ENCODE measurements around the gene GLO1. TPM values are rescaled to one million over a fixed set of nuclear protein-coding genes. Genes with fewer than 3 reads are reported as not detected.
A peak's percentile ranks its signal among the peaks of the same experiment; 100 is the strongest.

GLO1 gene
- polyA plus RNA-seq (2013, experiment 1 of 2; ENCODE audit: insufficient read length): 138 TPM
- 90.1 TPM for polyA plus RNA-seq (2013, experiment 2 of 2; ENCODE audit: insufficient read length)

DNA sequence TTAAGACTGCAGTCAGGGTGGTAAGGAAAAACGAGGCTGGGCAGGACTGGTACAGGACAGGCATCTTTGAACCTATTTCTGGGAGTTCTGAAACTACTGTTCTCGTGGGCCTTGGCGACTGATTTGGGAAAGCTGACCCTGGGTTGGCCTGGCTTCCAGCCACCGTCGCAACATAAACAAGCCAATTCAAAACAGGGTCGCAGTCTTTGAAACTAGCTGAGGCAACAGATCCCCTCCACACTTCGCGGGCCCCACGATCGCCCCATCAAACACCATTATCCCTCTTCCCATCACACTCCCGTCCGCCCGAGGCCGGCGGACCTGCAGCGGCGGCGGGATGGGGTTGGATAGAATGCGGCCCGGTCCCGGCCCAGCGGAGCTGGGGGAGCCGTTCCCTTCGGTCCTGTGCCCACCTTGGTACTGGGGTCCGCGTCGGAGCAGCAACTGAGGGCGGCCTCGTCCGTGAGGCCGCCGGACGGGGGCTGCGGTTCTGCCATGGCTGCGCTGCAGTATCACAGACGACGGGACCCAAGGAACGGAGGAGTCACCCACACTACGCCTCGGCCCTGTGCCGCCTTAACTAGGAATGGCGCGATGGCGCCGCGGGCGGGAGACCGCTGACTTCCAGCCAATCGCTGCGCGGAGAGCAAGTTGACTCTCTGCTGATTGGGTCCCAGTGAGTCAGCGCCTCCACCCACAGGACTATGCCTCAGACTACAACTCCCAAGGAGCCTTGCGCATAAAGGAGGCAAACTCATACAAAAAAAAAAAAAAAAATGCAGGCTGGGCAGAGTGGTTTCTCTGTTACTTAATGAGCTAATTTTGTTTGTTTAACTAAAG is at the start of gene GLO1:
Gene GLO1, minus strand, starts transcription at position 588 of the 840 bp plus-strand sequence. Its CDS starts 91 bp downstream, at position 497.
- peak; percentile 99 for DNase-seq

DNA sequence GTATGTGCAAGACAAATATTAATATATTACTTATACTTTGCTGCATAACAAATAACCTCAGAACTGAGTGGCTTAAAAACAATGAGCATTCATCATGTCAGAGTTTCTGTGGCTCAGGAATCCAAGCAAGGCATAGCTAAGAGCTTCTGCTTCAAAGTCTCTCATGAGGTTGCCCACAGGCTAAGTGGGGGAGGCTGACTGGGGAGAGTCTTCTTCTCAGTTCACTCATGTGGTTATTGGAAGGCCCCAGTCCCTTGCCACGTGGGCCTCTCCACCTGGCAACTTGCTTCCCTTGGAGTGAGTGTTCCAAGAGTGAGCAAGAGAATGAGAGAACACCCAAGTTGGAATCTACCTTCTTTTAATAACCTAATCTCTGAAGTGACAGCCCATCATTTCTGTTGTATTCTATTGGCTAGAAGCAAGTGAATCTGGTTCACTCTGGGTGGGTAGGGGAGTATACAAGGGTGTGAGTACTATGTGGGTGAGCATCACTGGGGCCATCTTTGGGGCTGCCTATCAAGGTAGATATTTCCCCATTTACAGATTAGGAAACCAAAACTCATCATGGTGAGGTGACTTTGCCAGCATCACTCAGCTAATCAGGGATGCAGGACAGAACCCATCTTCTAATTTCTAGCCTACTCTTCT is 48.1 kb upstream of the GLO1 start:
- DNase-seq: peak; percentile 4

DNA sequence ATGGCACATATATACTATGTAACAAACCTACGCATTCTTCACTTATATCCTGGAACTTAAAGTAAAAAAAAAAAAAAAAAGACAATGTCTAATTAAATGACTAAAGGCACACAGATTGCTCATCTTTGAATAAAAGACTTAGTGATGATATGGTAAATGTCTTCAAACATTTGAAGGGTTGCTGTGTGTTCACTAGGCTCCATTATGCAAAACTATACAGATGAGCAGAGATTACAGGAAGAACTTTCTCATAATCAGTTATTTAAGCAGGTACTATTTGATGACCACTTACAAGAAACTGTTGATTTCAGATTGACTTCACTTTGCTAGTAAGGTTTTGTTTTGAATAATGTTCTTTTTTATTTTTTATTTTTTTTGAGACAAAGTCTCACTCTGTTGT is 46.5 kb upstream of the GLO1 start:
- no peak for DNase-seq

DNA sequence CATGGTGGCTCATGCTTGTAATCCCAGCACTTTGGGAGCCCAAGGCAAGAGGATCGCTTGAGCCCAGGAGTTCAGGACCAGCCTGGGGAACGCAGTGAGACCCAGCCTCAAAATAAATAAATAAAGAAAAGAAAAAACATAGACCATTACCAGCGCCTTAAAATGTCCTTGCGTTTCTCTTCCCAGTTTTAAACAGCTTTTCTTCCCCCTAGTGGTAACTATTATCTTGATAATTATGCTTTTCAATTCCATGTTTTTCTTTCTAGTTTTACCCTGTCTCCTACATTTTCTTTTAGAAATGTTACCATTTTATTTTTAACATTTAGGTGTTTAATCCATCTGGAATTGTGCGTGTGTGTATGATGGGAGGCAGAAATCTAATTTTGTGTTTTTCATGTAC is 36.6 kb upstream of the GLO1 start:
- DNase-seq: no peak

DNA sequence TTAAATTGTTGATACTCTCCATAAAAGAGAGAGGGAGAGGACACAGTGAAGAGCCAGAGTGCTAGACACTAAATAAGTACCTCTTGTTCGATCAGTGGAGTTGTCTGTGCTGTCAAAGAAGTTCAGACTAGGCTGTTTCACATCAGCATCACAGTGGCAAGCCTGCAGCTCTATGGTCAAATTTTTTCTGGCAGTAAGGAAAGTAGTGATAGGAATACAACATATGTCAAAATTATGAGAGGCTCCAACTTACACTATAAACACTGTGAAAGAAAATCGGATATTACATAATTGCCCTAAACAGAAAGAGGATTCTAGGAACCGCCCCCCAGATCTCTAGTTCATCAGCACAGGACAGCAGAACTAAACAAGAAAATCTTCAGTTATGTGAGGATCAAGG is 35.3 kb upstream of the GLO1 start:
- no peak for DNase-seq

DNA sequence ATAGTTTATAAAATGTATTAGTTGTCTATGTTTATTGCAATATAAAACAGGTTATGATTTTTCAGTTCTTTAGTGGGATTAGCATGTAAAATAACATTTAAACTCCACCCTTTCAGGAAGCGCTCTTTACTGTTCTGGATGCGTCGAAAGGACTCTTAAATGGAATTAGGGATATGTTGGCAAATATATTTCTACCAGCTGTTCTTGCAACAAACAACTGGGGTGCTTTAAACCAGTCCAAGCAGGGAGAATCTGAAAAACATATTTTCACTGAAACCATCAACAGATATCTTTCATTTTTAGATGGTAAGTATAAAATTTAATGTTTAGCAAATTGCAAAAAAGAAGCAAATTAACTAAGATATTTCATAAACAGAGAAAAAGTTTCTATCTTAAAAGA is 34.0 kb upstream of the GLO1 start:
- no peak for DNase-seq

DNA sequence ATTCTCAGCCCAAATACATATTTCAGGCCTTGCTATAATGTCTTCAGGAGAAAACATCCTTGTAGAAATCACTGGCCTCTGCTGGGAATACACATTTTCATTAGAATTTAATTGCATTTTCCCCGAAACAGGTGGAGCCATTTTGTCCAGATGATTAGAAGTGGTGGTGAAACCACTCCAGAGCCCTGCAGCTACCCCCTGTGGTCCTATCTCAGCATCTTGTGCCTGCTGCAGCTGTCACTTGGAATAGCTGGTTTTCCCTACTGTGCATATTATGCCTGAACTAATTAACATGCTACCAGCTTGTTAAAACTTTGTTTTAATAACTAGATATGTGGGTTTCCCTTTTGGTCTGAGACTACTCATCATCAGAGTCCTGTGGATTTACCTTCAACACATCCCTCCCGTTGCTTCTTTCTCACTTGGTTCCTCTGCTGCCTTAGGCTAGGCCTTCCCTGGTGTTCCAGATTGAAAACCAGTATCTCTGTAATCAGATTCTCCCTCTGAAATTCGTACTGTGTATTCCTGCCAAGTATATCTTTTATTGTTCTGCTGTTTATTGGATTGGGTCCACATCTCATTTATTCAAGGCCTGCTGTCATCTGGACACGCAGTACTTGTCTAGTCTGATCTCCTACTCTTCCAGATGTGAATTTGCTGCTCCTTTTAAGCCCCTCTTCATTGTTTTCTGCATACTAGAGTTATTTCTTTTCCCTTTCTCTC is 27.4 kb upstream of the GLO1 start:
- DNase-seq: no peak

DNA sequence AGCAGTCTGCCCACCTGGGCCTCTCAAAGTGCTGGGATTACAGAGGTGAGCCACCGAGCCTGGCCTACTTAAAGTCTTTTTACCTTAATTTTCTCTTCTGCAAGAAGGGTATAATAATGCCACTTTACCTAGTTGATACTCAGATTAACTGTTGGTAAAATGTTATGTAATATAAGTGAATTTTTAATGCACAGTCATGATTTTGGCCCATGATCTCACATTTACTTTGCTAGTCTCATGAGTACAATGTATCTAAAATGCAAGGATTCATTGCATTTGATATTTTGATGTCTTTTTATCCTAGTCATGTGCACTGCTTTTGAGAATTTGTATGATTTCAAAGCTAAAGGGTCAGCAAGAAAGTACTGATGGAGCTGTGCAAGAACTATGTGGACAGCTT is 25.3 kb upstream of the GLO1 start:
- no peak for DNase-seq

DNA sequence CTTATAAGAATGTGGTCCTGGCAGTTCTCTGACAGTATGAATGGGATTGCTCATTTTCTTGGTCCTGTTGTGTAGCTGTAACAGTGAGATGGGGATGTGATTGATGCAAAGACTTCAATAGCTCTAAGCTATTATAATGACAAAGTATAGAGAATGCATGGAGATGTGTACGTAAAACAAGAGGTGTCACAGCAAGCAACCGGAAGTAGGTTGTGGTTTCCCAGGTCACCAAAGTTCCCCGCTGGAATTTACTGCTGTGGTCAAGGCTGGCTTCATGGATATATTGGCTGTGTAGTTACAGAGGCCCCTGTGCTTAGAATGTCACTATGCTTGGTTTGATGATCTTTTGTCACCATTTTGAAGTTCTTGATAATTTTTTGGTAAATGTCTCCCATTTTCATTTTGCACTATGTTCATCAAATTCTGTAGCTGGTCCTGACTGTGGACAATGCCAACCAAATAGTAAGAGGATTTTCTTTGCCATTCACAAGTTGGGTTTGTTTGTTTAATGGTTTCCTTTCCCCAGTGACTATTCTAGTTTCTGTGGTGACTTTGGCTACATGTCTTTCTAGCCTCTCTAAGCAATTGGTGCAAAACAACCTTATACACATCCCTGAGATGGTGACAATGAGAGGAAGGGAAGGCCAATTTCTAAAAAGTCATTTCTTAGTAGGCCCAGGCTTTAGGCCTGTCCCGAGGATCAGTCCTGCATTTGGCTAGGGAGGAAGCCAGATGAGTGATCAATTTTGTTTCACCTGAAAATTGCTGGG is 22.7 kb upstream of the GLO1 start:
- no peak for DNase-seq

DNA sequence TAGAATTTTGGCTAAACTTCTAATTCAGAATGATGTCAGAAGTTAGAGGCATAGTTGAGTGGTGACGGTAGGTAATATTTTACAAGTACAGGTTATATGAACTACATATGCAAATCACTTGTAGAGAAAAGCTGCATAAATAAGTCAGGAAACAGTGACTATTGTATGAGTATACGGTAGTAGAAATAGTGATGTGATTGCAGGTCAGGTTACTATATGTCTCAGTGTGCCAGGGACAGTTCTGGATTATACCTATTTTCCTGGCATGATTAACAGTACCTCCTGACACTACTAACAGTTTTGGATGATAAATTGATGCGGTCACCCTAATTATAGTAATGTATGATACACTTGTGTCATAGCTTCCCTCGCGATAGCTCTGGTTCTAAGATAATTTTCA is 21.4 kb upstream of the GLO1 start:
- no peak for DNase-seq

DNA sequence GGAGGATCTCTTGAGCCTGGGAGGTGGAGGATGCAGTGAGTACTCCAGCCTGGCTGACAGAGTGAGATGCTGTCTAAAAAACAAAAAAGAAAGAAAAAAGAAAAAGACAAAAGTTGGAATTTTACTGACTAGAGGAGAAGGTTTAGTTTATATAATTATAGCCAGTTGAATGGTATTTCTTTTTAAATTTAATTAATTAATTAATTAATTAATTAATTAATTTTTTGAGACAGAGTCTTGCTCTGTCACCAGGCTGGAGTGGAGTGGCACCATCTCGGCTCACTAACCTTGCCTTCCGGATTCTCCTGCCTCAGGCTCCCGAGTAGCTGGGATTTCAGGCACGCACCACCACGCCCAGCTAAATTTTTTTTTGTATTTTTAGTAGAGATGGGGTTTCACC is 20.8 kb upstream of the GLO1 start:
- DNase-seq: no peak

DNA sequence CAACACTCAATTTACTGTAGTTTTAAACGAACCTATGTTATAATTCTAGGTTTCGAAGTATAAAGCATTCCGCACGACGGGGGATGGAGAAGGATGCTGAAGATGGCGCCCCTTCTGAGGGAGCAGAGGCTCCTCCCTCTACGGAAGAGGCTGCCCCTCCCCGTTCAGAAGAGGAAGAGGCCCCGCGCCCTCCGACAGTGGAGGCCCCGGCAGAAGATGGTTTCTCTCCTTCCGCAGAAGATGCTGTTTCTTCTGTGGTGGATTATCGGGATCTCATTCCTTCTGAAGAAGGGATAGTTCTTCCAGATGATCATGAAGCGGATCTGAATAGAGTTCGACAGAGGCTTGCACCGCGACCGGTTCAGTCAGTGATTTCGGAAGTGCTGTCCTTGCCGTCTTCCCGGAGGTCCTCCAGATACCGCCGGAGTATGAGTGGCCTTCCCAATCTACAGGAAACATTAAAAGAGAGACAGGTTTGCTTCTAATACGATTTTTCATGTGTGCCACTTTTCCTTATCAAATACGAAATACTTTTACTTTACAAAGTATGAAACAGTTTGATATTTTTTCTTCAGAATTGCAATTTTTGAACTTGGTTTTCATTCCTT is 19.9 kb upstream of the GLO1 start:
- DNase-seq: no peak

DNA sequence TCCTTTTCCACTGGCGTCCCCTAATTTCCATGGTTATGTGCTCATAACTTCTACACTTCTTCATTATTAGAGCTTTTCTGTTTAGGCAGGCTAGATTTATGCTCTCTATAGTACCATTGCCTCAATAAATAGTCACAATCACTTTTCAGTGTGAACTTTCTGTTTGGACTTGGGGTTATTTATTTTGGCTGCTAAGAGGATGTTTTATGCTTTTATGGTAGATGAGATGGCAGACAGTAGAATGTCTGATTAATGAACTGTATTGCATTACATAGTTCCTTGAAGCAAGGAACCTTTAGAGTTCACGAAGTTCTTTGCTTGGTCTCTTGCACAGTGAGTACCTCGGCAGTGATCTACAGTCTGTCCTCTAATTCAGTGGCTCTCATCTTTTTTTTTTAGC is 19.1 kb upstream of the GLO1 start:
- DNase-seq: no peak

DNA sequence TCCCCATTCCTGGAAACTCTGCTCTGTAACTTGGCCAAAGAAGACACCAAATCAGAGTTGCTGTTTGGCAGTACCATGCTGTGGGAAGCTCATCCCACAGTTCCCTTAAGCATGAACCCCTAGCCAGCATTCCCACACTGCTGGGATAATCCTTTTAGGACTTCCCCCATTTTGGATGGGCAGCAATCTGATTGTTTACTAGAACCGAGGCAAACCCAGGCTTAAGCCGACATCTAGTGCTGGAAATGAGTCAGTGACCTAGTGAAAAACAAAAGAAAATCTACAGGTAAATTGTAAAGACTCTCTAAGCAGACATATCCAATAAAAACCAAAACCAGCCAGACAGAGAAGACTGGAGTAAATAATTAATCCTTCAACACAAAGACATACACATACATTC is 17.4 kb upstream of the GLO1 start:
- DNase-seq: no peak

DNA sequence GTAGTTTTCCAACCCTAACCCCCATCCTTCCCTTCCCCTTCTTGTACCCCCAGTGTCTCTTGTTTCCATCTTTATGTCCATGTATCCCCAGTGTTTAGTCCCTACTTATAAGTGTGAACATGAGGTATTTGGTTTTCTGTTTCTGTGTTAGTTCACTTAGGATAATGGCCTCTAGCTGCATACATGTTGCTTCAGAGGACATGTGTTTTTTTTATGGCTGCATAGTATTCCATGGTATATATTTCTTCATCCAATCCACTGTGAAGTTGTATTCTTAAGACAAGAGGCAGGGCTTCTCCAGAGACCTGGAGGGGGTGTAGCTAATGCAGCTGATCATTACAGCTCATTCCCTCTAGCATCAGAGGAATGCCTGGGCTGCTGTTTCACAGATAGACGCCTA is 16.4 kb upstream of the GLO1 start:
- DNase-seq: no peak

DNA sequence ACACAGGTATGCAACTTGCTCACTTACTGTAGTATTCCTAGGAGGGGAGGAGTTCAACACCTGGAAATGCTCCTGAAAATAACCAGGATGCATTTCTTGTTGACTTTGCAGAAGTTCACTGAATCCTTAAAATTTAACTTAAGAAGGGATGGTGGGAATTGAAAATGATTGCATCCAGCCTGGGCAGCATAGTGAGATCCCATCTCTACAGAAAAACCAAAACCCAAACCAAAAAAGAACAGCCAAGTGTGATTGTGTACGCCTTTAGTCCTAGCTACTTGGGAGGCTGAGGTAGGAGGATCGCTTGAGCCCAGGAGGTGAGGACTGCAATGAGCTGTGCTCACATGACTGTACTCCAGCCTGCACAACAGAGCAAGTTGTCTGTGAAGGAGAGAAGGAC is 13.9 kb upstream of the GLO1 start:
- no peak for DNase-seq

DNA sequence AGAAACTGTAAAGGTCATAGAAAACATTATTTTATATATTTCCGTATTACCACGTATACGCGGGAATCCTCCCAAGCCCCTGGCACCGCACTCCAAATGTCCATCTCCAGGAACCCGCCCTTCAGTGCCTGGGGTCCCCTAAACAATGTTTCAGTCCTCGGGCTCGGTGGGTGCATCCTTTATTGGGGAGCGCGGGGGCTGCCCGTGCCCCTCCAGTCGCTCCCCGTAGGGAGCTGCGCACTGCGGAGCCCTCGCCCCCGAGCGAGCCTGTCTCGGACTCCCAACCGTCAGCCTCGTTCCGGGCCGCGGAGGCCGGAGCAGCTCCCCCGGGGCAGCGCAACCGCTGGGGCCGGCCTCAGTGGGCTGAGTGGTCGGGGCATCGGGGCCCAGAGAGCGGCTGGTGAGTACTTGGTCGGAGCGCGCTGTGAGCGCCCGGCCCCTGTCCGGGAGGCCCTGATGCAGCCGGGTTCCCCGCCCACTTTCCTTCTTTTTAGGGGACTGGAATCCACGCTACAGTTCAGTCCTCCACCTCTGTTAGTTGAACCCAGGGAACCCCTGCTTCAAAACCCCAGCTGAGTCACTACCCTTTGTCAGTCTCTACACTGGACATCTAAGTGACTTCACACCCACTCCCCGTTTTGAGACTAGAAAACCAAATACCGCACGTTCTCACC is 12.2 kb upstream of the GLO1 start, which contains the start of gene DNAH8:
Gene DNAH8, plus strand, starts transcription at position 296 of the 674 bp plus-strand sequence. CDS start 7,499 bp downstream, outside the sequence.
- DNase-seq: peak; percentile 5

DNA sequence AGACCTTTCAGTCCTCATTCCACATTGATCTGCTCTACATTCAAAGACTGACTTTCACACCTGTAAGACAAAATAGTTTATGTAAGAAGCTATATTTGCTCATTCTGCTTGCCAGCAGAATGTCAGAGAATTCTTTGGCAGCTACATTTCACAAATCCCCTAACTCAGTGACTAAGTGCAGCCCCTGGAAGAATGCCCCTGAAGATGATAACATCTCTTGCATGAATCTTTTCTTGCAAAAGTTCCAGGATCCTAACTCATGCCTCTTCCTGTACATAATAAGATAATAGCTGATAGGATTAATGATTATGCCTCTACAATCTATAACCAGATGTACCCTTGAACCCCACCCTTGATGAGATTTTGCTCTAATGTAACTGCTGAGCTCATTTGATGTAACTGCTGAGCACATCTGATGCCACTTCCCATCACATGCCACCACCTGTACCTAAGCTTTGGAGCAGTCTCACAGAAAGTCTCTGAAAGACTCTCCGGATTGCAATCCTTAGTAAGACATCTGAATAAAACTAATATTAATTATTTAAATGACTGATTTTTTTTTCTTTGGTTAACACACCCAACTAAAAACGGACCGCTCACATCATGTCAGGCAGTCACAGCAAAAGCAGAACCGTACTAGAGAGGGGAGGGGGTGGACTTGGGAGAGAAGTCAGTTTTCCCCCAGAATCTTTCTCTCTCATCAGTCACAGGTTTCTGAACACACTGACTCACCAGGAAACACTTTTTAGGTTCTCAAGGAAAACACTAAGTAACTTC is 11.5 kb upstream of the GLO1 start:
- DNase-seq: no peak

DNA sequence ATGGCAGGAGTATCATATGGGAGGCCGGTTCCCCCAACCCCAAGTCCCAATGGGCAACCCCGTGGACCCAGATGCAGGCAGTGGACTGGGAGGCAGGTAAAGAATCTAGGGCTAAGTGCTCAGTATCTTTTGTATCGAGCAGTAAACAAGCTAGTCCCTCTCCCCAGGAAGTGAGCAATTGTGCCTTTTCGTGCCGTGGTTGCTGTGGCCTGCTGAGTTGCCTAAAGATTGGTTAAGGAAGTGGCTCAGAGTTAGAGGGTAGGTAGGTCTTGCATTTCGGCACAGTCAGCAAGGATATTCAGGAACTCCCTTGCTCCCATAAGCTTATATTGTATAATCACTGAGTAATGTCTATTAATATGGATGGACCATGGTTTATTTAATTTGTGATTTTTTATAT is 10.9 kb upstream of the GLO1 start:
- DNase-seq: no peak

DNA sequence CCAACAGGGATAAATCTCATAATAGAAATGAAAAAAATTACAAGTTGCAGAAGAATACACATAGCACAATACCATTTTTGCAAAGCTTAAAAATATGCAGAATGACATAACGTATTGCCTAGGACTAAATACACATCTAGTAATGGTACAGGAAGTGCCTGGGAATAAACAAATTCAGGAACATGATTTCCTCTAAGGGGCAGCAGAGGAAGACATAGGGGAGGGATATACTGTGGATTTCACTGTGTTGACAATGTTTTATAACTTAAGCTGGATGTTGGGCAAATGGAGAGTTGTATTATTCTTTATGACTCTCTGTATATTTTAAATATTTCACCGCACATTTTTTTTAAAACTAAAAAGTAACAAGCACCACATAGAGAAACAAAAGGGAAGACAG is 5.6 kb upstream of the GLO1 start:
- peak; percentile 9 for DNase-seq

DNA sequence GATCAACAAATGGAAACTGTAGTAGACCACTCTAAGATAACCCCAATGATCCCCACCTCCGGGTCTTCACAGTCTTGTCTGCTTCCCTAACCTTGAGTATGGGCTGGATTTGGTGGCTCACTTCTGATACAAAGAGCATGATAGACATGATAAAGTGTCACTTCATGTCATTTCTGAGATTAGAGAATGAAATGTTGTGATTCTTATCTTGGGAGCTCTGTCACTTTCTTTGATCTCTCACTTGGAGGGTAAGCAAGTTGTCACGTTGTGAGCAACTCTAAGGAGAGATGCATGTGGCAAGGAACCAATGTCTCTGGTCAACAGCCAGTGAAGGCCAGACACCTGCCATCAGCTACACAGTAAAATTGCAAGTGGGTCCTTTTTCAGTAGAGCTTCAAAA is 3.0 kb upstream of the GLO1 start:
- no peak for DNase-seq
